ENCODE data around the gene MYO18A. TPM values are rescaled to one million over a fixed set of nuclear protein-coding genes. Genes with fewer than 3 reads are reported as not detected.

MYO18A gene
- total and polyA plus RNA-seq, 10 of the 15 experiments (the other 5 are each of a cell fraction or from before 2014, with no cell fraction given), result 2.9 to 66.0 (median 24.5) TPM

DNA sequence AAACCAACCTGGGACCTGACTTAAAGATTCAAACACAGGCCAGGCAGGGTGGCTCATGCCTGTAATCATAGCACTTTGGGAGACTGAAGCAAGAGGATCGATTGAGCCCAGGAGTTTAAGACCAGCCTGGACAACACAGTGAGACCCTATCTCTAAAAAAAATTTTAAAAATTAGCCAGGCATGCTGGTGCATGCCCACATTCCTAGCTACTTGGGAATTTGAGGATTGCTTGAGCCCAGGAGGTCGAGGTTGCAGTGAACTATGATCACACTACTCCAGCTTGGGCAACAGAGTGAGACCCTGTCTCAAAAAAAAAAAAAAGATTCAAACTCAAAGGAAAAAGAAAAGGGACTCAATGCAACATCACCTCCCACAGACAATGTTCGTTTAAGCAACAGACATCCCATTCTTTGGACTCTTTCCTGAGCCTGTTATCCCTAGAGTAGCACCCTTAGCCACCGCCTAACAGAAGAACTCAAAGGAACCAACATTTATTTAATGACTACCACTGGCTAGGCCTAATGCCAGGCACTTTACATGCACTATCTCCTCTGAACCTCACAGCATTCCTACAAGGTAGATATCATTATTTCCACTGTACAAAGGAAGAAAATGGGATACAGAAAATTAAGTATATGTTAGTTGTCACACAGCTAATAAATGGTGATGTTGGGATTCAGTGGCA lies 12.7 kb downstream of the MYO18A start:
- Histone ChIP-seq H3K27me3 (replicated peaks in 1 of 2; ENCODE audit: control insufficient read depth in 2 of 2, insufficient read depth in 2 of 2, low read length in 1 of 2) (no peaks in the 10 kb centered on the region), H3K9me3 (replicated peaks; ENCODE audit: control insufficient read depth, insufficient read depth, low read length) (no peaks in the 10 kb centered on the region)
- in situ Hi-C loops (cut with MboI), result no loop called here
- TF ChIP-seq CREM (IDR thresholded peaks at IDR 0.05; ENCODE audit: low read depth) (no peak), YY1 (IDR thresholded peaks at IDR 0.05; ENCODE audit: low read depth, low read length) (no peak), MTA2 (IDR thresholded peaks at IDR 0.05; ENCODE audit: low read depth) (no peak), CHD2 (IDR thresholded peaks at IDR 0.05; ENCODE audit: borderline replicate concordance, low read depth, low read length) (no peak), NFIC (IDR thresholded peaks at IDR 0.05; ENCODE audit: low read depth, low read length) (no peak), JUNB (IDR thresholded peaks at IDR 0.05) (no peak), MXI1 (IDR thresholded peaks at IDR 0.05; ENCODE audit: low read depth, low read length) (no peak), TARDBP (IDR thresholded peaks at IDR 0.05; ENCODE audit: borderline replicate concordance) (no peak), SUZ12 (IDR thresholded peaks at IDR 0.05; ENCODE audit: unreplicated experiment) (no peak), CEBPB (IDR thresholded peaks at IDR 0.05; ENCODE audit: borderline replicate concordance in 1 of 2, low read depth in 2 of 2, low read length in 2 of 2) (no peak), IKZF2 (IDR thresholded peaks at IDR 0.05) (no peak), EP300 (IDR thresholded peaks at IDR 0.05; ENCODE audit: borderline replicate concordance in 1 of 2, control insufficient read depth in 1 of 2, low read depth in 2 of 2, low read length in 2 of 2) (no peak)
- TF ChIP-seq, protein P1, sequence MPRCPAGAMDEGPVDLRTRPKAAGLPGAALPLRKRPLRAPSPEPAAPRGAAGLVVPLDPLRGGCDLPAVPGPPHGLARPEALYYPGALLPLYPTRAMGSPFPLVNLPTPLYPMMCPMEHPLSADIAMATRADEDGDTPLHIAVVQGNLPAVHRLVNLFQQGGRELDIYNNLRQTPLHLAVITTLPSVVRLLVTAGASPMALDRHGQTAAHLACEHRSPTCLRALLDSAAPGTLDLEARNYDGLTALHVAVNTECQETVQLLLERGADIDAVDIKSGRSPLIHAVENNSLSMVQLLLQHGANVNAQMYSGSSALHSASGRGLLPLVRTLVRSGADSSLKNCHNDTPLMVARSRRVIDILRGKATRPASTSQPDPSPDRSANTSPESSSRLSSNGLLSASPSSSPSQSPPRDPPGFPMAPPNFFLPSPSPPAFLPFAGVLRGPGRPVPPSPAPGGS (IDR thresholded peaks at IDR 0.05; ENCODE audit: borderline replicate concordance, insufficient read depth, low read depth, low read length, poor library complexity, severe bottlenecking), result no peak
- TF ChIP-seq, protein P2, sequence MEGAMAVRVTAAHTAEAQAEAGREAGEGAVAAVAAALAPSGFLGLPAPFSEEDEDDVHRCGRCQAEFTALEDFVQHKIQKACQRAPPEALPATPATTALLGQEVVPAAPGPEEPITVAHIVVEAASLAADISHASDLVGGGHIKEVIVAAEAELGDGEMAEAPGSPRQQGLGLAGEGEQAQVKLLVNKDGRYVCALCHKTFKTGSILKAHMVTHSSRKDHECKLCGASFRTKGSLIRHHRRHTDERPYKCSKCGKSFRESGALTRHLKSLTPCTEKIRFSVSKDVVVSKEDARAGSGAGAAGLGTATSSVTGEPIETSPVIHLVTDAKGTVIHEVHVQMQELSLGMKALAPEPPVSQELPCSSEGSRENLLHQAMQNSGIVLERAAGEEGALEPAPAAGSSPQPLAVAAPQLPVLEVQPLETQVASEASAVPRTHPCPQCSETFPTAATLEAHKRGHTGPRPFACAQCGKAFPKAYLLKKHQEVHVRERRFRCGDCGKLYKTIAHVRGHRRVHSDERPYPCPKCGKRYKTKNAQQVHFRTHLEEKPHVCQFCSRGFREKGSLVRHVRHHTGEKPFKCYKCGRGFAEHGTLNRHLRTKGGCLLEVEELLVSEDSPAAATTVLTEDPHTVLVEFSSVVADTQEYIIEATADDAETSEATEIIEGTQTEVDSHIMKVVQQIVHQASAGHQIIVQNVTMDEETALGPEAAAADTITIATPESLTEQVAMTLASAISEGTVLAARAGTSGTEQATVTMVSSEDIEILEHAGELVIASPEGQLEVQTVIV (IDR thresholded peaks at IDR 0.05; ENCODE audit: borderline replicate concordance, partially characterized antibody), result no peak
- TF ChIP-seq, protein P3, sequence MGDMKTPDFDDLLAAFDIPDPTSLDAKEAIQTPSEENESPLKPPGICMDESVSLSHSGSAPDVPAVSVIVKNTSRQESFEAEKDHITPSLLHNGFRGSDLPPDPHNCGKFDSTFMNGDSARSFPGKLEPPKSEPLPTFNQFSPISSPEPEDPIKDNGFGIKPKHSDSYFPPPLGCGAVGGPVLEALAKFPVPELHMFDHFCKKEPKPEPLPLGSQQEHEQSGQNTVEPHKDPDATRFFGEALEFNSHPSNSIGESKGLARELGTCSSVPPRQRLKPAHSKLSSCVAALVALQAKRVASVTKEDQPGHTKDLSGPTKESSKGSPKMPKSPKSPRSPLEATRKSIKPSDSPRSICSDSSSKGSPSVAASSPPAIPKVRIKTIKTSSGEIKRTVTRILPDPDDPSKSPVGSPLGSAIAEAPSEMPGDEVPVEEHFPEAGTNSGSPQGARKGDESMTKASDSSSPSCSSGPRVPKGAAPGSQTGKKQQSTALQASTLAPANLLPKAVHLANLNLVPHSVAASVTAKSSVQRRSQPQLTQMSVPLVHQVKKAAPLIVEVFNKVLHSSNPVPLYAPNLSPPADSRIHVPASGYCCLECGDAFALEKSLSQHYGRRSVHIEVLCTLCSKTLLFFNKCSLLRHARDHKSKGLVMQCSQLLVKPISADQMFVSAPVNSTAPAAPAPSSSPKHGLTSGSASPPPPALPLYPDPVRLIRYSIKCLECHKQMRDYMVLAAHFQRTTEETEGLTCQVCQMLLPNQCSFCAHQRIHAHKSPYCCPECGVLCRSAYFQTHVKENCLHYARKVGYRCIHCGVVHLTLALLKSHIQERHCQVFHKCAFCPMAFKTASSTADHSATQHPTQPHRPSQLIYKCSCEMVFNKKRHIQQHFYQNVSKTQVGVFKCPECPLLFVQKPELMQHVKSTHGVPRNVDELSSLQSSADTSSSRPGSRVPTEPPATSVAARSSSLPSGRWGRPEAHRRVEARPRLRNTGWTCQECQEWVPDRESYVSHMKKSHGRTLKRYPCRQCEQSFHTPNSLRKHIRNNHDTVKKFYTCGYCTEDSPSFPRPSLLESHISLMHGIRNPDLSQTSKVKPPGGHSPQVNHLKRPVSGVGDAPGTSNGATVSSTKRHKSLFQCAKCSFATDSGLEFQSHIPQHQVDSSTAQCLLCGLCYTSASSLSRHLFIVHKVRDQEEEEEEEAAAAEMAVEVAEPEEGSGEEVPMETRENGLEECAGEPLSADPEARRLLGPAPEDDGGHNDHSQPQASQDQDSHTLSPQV (IDR thresholded peaks at IDR 0.05), result no peak

More for the DNA sequence above, 12.7 kb downstream of the MYO18A start:
- H2AFZ ChIP-seq (ENCODE audit: control insufficient read depth, low read depth, low read length), result no peak overlapping the region
- intact Hi-C loops (cut with micrococcal nuclease; ENCODE audit: unreplicated experiment), result no loop called here
- ChIA-PET POLR2A (interaction anchor here (0.7 kb wide), 1 partner anchor 1555 kb away, joined by 3 read pairs; no protein-coding TSS in a partner anchor), SMC1A (ENCODE audit: uncharacterized antibody, unreplicated experiment) (interaction anchor here (0.7 kb wide), 1 partner anchor 7 kb away, joined by 3 read pairs; no protein-coding TSS in a partner anchor), CTCF (interaction anchor here (1.0 to 1.1 kb wide), 2 partner anchors 18 to 51 kb away, joined by 3 to 4 read pairs; no protein-coding TSS in a partner anchor), RAD21 (ENCODE audit: unreplicated experiment) (no interaction called here)
- no peak for DNase-seq (ENCODE audit: low read depth, low spot score)
- H3K9ac ChIP-seq (ENCODE audit: control insufficient read depth, insufficient read depth, low read length), result no peak overlapping the region
- no peak overlapping the region for H3K27ac ChIP-seq (ENCODE audit: control insufficient read depth, insufficient read depth)
- H3K4me3 ChIP-seq, result no peak overlapping the region
- WGBS (ENCODE audit: insufficient coverage, insufficient replicate concordance, low lambda C conversion rate, missing lambda C conversion rate), result 61% methylated on average over 4 of the region's 4 CpGs
- ATAC-seq, result no peak
- no peaks in the 10 kb centered on the region for H3K4me1 ChIP-seq (ENCODE audit: control insufficient read depth, insufficient read depth, low read length)
- H4K20me1 ChIP-seq (ENCODE audit: control insufficient read depth, insufficient read depth), result no peaks in the 10 kb centered on the region
- FAIRE-seq, result no peak
- no peaks in the 10 kb centered on the region for H3K79me2 ChIP-seq (ENCODE audit: control insufficient read depth, insufficient read depth, low read length)
- no TSS peak for BruUV-seq (replicated peaks)
- no peak overlapping the region for H3K4me2 ChIP-seq (ENCODE audit: control insufficient read depth, insufficient read depth)
- no peaks in the 10 kb centered on the region; a peak in 1 of 4 replicates for H3K36me3 ChIP-seq (ENCODE audit: control insufficient read depth in 2 of 2, insufficient read depth in 2 of 2, low read length in 1 of 2)

Measured in GM12878 (cell line).